ENCODE results near the gene QSOX1. TPM values are rescaled to one million over a fixed set of nuclear protein-coding genes. Genes with fewer than 3 reads are reported as not detected.

The QSOX1 gene
- total RNA-seq, 1 experiment from 2014 or later, result 168 TPM

DNA sequence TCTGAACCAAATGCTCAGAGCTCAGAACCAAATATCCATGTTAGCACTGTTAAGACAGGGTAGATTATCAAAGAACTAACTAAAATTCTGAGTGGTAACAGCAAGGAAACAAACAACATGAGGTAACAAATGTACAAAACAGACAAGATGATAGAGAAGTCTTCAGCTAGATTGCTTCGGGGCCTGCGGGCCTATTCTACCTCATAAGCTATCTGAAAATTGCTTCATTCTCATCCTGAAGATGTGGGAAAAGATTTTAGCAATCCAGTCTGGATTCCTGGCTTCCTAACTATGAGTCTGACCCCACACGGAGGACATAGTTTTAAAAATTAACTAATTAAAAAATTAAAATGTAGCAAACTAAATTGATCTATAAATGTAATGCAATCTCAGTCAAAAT lies 9.2 kb upstream of the QSOX1 start:
- no peak for DNase-seq (ENCODE audit: low read depth)

DNA sequence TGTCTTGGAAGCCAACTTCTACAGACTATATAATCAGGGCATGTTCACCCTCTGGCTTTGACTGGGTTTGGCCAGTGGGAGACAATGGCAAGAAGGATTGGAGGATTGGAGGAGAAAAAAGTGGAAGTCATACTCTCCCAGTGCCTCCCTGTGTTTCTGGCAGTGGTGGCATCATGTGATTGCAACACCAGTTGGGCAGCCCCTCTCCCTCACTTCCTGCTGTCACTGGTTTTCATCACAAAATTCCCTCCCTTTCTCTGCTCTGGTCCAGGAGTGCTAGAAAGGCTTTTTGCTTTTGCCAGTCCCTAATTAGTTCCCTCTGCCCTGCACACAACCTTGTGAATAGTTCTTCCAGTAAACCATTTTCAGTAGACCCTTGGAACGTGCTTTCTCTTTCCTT lies 3.7 kb upstream of the QSOX1 start:
- DNase-seq (ENCODE audit: low read depth), result peak; percentile 39

DNA sequence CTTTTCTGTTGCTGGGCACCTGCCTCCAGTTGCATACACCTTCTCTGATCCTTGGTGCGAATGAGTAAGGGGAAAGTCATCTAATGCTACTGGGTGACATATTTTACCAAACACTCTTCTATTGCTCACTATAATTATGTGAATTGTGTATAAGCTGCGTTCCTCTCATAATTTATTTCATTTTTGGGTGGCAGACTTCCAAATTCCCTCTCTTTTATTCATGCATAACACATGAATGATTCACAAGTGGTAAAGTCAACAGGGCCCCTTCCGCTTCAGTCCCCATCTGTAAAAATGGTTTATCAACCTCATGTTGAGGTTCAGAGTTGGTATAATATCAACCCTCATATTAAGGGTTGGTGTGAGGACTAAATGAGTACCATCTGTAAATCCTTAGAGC lies 3.2 kb upstream of the QSOX1 start:
- DNase-seq (ENCODE audit: low read depth), result peak; percentile 90

DNA sequence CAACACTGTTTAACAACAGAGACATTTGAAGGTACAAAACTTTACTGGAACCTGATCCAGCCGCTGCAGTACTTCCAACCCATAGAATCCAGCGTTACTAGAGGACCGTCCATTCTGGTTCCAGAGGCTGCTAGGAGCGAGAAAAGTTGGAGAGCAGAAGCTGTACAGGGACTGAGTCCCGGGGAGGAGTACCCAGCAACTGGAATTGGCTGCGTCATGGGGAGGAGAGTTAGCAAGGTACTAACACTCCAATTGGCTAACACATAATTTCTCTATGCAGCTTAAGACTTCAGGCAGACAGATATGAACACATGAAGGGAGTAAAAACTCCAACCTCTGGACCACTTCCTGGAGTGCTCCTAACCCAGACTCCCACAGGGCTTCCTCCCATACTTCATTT lies 2.1 kb upstream of the QSOX1 start:
- no peak for DNase-seq (ENCODE audit: low read depth)

DNA sequence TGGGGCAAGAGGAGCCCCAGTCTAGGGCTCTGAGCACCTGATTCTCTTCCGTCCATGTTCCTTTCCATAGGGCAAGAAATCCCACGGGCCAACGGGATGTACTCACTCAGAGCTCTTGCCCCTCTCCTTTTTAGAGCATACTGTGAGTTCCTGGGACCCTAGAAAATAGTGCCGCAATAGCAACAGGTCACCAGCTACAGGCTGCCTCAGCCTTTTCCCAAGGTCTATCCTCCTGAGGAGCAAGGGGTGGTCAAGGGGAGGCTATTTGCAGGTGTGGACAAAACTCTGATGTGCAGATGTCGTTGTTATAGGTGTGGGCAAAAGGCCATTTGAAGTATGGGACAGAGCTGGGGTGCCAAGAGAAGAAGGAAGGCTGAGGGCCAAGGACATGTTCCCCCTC lies 1.6 kb upstream of the QSOX1 start:
- no peak for DNase-seq (ENCODE audit: low read depth)

DNA sequence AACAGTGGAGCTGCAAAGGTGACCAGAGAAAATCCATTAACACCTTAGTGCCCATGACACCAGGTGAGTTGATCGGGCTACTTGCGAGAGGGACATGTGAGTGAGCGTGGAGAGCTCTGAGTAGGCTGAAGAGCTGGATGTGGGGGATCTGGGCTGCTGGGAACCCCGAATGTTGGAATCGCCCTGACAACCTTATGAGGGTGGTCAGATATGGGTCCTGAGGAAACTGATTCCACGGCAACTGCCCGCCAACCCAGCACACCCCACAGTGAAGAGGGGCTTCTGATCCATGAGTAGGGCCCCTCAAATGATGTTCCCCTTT lies 705 bp upstream of the QSOX1 start:
- no peak for DNase-seq (ENCODE audit: low read depth)

DNA sequence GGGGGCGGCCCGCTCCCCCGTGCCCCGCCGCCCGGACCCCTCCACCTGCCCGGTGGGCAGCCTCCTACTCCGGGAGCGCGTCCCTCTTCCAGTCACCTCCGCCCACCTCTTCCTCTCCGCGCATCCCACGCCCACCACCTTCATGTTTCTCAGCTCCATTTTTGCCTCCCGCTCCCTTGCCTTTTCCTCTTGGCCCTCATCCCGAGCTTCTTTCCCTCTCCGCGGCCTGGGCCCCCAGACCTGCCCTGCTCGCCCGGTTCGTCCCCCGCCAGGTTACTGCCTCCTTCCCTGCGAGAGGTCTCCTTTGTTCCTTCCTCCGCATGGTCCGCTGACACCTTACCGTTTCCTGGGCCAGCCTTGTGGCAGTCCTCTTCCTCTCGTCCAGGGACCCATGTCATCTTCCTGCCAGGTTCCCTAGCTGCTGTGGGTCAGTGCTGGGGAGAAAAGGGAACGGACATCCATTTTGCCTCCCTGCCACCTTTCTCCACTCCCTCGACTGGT lies 563 bp downstream of the QSOX1 start:
- DNase-seq (ENCODE audit: low read depth), result no peak

DNA sequence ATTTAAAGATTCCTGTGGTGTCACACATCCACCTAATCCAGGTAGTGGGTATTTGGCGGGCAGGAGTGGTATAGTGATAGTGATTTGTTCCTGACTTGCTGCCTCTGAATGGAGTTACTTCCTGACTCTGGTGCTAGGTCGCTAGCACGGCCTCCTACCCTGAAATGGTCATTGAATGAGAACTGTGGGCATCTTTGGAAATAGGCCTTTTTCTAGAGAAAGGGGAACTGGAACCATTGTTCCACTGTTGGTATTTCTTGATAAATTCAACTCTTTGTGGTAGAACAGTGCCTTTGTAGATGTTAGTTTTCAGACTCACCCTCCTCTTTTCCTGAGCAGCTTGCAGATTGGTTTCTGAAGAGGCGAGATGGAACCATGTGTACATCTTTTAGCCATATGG lies 1.5 kb downstream of the QSOX1 start:
- DNase-seq (ENCODE audit: low read depth), result no peak

DNA sequence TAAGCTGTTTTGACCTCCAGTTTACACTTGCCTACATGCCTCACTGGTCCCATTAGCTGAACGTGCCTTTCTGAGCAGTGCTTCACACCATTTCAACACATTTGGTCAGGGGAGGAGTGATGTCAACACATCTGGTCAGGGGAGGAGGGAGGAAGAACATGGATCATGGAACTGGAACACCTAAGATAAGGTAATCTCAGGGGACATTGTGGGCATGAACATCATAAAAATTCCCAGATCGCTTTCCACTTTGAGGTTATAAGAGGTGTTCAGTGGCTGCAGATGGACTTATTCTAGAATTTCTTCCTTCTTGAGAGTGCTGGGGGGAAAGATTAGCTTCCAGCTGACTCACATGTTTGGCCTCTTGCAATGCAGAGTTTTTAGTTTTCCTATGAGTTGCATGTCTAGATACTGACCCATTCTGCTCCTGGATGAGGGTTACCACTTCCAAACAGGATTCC lies 2.0 kb downstream of the QSOX1 start:
- DNase-seq (ENCODE audit: low read depth), result peak; percentile 69

DNA sequence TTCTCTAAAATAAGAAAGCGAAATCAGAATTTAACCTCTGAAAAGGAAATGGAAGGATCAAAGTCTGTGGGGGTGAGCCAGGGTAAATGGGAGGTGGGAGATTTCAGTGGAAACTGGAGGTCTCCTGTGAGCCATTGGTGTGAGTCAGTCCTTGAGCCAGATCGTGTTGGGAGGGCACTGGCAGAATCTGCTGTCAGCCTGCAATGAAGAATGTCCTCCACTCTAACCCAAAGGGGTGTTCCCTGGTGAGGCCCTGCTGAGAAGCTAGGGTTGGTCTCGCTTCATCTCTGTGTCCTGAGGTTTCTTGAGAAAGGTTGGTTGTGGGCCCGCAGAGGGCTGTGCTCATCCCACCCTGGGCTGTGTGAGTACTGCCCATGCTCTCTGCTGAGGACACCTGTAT lies 2.4 kb downstream of the QSOX1 start:
- peak; percentile 55 for DNase-seq (ENCODE audit: low read depth)

DNA sequence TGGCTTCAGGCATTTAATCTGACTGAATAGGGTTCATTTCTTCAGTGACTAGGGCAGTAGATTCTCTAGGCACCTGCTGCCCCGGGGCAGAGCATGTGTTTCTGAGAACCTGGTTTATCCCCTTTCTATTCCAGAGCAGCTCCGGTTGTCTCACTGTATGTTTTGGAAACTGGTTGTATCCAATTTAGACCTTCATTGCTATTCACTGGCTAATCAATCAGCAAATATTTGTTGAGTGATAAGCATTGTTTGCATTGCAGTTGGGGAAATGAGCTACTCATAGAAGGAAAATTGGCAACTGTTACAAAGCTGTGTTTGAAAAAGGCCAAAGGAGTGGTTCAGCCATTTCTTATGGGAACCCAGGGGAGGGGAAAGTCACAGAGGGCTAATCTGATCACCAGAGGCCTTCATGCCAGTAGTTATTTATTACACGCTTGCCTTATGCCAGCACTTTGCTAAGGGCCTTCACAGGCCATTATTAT lies 2.9 kb downstream of the QSOX1 start:
- no peak for DNase-seq (ENCODE audit: low read depth)

DNA sequence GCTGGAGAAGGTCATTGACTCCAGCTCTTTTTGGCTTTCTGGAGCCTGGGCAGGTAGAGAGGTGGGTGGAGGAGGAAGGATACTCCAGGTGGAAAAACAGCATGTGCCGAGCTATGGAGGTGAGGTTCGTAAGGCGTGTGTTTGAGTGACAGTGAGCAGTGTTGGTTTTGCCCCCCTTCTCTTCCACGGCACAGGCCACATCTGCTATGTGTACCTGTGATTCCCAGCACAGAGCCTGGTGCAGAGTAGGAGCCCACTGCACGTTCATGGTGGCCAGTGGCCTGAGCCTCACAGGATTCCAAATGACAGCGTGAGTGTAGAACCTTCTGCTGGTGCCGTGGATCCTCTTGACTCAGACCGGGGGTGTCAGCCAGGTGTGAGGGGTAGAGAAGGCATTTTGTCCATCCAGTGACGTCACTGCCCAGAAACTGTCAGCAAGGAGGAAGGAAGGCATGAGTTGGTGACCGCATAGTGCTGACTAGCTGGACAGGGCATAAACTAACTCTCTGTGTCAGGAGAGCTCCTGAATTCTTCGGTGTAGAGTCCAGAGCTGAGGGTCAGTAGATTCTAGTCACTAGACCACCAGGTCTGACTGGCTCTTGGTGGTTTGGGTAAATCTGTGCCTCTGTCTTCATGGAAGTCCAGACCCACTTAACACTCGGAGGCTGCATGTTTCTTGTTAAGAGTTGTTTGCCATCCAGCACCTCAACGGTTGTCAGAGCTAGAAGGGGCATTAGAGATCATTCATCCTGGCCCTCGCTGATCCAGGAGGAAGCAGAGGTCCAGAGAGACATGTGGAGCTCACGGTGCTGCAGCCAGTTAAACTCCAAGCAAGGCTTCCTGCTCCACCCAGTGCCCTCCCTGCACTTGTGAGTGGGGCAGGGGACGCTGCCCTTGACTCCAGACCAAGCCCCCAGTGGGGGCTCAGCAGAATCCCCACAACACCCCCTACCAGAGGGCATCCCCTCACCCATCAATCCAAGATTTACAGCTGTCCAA lies 3.8 kb downstream of the QSOX1 start:
- DNase-seq (ENCODE audit: low read depth), result no peak

DNA sequence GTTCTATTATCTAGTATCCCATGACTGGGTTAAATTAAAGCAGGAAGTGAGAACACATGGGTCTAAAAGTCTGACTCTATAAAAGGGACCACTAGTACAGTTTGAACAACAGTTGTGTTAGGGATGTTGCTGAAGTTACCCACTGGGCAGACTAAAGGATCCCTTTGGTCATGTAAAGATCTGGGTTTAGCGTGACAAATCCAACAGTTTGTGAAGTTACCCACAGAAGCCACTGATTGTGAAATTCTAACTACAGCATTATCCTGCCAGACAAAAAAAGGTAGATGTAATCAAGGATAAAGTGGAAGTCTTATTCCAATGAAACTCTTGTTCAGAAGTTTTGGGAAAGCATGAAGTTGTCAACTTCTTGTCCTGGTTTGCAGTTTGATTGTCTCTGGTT lies 5.7 kb downstream of the QSOX1 start:
- no peak for DNase-seq (ENCODE audit: low read depth)

DNA sequence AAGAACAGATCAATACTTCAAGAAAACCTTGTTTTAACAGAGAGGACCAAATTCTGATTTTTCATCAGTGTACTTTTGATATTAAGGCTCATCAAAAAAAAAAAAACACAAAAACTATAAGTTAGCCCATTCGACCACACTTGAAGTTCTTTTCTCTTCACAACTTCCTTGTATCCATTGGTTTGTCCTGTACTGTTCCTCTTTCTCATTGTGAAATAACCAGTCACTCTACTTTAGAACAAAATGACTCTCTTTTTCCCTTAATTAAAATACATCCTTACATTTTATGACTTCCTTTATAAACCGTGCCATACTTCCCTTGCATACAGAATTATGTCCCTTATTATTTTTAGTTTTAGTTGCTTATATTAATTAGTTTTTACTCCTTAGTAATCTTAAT lies 8.4 kb downstream of the QSOX1 start:
- no peak for DNase-seq (ENCODE audit: low read depth)

DNA sequence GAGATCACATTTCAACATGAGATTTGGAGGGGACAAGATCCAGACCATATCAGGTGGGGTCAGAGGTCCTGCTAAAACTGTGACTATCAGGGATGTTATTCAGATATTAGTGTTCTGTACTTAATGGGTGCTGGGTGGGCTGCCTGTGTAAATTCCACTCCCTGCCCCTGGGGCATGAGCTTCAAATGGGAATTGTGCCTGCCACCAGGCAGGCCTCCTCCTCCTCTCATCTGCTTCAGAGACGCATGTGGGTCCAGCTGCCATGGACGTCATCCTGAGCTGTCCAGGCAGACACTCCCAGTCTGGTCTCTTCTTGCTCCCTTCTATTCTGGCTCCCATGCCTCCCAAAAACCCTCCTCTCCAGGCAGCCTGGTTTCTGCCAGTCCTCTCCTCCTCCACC lies 10.4 kb downstream of the QSOX1 start:
- DNase-seq (ENCODE audit: low read depth), result no peak

DNA sequence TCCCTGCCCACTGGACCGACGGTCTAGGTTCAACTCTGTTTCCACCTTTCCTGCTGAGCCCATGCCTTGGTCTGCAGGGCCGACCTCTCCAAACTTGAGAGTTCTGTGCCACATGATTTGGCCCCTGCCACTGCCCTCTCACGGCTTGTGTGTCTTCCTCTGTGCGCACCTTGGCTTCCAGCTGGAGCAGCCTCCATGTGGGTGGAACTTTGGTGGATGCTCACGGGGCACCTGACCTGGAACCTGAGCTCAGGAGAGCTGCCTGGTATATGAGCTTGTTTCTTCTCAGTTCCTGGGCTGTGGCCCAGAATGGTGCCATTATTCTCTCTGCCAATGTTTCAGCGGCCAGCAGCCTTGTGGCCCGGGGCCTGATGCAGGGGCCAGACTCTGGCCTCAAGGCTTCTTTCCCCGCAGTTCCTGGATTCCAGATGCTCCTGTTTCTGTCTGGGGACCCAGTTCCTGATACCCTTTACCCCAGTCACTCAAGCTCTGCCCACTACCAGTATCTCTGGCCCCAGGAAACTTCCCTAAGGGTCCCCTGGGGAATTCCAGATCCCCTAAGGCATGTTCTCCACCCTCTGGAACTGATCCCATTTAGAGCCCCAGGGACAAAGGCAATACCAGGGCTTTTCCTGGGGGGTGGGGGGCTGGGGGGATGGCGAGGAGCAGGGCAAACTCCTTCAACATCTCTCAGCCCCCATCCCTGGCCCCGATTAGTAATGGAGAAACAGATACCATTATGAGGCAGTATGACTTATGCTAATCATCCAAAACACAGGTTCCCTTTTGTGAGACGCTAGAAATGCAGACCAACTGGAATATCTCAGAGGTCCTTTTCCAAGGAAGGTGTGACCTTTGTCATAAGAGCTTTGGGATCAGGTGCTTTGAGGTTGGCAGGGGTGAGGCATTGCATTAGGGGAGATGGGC lies 11.1 kb downstream of the QSOX1 start:
- DNase-seq (ENCODE audit: low read depth), result no peak

DNA sequence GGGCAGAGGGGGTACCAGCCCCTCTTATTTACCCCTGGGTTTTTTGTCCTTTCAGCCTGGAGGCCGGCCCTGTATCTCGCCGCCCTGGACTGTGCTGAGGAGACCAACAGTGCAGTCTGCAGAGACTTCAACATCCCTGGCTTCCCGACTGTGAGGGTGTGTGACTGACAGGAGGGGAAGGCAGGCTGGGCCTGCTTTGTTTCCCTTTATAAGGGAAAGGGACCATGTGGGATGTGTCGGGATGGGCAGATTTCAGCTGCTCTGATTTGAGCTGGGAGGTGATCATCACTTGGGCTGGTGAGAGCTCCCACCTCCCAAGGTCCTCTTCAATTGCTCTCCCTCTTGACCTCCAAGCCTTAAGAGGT lies 11.7 kb downstream of the QSOX1 start:
- no peak for DNase-seq (ENCODE audit: low read depth)

DNA sequence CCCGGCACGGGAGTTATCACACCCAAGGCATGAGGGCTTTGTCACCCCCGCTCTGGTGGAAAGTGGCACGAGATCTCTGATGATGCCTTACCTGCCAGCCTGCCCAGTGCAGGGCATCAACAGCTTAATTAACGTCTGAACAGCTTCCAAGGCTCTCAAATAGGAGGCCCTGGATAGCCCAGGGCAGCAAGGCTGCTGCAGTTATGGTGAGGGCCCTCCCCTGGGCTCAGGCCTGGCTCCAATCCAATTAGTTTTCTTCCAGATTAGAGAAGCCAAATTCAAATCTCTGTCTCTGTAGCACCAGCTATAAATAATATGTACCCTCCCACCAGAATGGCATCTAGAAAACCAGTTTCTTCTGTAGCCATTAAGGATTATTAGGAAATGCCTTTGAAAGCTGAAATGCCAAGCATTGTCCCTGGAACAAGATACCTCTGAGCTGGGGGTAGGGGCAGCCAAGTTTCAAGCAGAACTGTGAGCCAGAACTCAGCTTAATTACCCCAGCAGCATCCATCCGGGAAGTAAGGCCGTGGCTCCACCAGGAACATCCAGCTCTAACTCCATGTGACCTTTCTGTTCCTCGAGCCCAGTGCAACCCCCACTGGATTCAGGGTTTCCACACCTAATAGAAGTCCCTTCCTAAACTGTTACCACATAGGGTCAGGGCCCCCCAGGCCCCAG lies 12.5 kb downstream of the QSOX1 start:
- DNase-seq (ENCODE audit: low read depth), result no peak

DNA sequence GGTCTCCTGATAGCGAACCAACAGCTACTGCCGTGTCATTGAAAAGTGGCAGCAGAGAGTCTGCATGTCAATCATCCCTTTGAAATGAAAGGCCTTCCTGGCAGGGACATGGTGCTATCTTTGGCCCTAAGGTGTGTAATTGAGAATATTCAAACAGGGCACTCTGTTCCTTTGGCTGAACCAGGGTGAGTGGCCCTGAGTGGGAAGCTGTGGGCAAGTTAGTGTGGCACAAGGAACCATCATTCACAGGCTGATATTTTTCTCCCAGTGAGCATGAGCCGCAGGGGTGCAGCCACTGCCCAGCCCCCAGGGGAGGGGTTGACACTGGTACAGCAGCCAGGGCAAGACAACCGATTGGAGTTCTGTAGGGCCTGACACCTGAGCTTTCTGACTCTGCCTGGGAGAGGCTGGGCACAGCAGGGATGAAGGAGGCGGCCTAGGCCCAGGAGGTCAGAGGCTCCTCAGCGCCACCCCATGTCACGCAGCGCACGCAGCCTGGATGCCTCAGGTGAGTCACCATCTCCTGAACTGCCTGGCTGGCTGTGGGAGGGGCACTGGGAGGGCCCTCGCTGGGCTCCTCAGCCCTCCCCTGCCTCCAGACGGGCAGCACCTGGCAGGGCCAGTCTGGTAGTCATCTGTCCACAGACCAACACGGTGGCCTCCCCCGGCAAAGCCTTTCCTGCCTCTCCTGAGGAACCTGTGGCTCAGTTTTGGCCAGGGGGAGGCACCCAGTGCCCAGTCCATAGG lies 13.2 kb downstream of the QSOX1 start:
- peak; percentile 27 for DNase-seq (ENCODE audit: low read depth)

DNA sequence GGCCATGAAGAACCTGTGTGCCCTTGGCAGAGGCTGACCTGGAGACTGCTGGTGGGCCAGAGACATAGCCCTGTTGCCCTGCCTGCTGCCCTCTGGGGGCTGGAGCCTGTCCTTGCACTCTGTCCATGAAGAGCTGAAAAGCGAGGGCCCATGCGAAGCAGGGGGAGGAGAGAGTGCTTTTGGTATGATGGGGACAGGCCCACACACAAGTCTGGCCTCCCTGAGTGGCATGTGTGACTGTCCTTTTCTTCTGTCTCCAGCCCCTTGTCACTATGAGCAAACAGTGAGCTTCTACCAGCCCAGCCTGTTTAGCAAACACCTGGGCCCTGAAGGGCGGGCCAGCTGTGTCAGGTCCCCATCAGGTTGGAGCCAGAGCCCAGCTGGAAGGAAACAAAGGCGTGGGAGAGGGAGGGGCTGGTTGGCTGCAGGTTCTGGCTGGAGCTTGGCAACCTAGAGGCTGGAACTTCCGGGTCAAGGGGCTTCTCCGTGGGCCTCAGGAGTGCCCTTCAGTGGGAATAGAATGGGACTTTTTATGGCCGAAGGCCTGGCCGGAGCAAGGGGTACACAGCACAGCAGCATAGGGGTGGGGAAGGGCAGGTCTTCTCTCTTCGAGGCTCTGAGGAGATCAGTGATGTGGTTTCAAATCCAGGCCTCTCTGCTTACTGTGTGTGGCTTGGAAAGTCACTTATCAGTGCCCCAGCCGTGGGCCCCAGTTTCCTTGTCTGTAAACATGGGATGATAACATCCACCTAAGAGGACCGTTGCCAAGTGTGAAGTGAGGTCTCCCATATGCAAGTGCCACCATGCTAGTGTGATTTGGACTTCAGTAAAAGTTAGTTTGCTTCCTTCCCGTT lies 14.3 kb downstream of the QSOX1 start:
- peak; percentile 31 for DNase-seq (ENCODE audit: low read depth)

All from LHCN-M2 (cell line).